PFSK-1 (cell line): ENCODE measurements around the gene GRHL3.

ENCODE experiments used
- FOXP2 ChIP-seq: optimal IDR thresholded peaks from 2 replicates; pipeline ENCODE3; 2011; ENCODE audit warnings: borderline replicate concordance, control low read depth, inconsistent platforms; ENCODE audit not compliant: insufficient read depth; ENCODE audit errors: extremely low read length, extremely low read depth
- POLR2AphosphoS5 ChIP-seq: IDR thresholded peaks from 2 replicates; pipeline ENCODE4 v1.6.1; 2012; ENCODE audit warnings: low read depth, mild to moderate bottlenecking, control low read depth, low read length, moderate library complexity
- SIN3A ChIP-seq: IDR thresholded peaks from 2 replicates; pipeline ENCODE4 v1.6.1; 2012; ENCODE audit warnings: mild to moderate bottlenecking, low read length, moderate library complexity, borderline replicate concordance; ENCODE audit not compliant: insufficient read depth
- TAF1 ChIP-seq: IDR thresholded peaks from 2 replicates; pipeline ENCODE4 v1.6.1; 2012; ENCODE audit warnings: low read length, control low read depth, borderline replicate concordance; ENCODE audit not compliant: insufficient read depth
- TF ChIP-seq, protein P1 (sequence below), 2 experiments: IDR thresholded peaks; 2 replicates each; pipeline versions ENCODE4 v1.6.1 to v1.8.0; 2011 to 2012; ENCODE audit warnings: low read depth in 2 of 2, low read length in 2 of 2, control low read depth in 1 of 2, inconsistent platforms in 1 of 2, mild to moderate bottlenecking in 1 of 2, moderate library complexity in 1 of 2; ENCODE audit not compliant: insufficient read depth in 1 of 2

The GRHL3 gene

DNA sequence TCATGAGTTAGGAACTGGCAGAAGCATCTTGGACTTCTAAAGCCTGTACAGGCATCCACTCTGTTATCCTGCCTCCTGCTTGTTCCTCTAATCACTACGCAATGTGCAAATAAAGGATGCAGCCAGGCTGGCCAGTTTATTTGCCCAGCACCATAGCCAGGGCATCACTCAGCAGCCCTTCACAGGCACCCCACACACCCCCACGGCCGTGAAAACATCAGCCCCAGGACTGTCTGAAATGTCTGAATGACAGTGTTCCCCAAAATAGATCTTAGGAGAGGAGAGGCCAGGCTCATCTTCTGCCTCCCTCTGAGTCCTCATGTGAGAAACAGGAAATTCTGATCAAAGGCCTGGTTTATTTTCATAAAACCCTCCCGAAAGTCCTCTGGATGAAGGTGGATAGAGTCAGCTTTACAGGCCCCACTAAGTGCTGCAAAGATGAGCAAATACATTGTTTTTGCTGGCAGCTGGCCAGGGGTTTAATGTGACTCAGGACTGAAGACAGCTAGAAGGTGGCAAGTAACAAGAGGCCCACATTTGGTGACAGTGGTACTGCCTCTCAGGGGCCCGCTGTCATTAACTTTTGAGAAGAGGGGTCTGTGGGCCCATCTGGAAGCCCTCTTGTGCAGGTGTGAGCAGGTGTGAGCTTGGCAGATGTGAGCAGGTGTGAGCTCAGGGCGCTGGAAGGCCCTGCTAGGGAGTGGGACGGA is 32.9 kb downstream of the GRHL3 start:
- TF ChIP-seq, protein P1, sequence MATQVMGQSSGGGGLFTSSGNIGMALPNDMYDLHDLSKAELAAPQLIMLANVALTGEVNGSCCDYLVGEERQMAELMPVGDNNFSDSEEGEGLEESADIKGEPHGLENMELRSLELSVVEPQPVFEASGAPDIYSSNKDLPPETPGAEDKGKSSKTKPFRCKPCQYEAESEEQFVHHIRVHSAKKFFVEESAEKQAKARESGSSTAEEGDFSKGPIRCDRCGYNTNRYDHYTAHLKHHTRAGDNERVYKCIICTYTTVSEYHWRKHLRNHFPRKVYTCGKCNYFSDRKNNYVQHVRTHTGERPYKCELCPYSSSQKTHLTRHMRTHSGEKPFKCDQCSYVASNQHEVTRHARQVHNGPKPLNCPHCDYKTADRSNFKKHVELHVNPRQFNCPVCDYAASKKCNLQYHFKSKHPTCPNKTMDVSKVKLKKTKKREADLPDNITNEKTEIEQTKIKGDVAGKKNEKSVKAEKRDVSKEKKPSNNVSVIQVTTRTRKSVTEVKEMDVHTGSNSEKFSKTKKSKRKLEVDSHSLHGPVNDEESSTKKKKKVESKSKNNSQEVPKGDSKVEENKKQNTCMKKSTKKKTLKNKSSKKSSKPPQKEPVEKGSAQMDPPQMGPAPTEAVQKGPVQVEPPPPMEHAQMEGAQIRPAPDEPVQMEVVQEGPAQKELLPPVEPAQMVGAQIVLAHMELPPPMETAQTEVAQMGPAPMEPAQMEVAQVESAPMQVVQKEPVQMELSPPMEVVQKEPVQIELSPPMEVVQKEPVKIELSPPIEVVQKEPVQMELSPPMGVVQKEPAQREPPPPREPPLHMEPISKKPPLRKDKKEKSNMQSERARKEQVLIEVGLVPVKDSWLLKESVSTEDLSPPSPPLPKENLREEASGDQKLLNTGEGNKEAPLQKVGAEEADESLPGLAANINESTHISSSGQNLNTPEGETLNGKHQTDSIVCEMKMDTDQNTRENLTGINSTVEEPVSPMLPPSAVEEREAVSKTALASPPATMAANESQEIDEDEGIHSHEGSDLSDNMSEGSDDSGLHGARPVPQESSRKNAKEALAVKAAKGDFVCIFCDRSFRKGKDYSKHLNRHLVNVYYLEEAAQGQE (IDR thresholded peaks at IDR 0.05; ENCODE audit: insufficient read depth in 1 of 2, low read depth in 2 of 2, low read length in 2 of 2) = no peak
- TF ChIP-seq TAF1 = no peak

DNA sequence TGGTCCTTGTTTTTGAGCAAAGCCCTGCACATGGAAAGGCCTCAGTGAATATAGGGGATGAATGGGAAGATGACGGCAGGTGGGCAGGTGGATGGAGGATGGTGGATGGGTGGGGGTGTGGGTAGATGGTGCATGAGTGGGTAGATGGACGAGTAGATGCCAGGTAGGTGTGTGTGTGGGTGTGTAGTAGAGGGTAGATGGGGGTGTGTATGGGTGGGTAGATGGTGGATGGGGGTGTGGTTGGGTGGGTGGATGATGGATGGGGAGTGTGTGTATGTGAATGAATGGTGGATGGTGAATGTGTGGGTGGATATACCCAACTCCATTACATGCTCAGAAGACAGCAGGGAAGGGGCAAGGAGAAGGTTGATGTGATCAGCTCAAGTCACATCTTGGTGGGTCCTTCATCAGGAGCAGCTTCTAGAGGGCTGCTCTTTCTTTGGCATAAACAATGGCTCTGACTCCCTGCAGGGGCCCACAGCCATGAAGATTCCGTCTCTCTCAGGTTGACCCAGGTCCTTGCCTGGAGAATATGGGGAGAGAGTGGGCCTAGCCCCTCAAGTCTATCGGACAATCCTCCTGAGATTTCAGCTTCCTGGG is 34.2 kb downstream of the GRHL3 start:
- TF ChIP-seq, protein P1 (IDR thresholded peaks at IDR 0.05; ENCODE audit: insufficient read depth in 1 of 2, low read depth in 2 of 2, low read length in 2 of 2) = no peak

DNA sequence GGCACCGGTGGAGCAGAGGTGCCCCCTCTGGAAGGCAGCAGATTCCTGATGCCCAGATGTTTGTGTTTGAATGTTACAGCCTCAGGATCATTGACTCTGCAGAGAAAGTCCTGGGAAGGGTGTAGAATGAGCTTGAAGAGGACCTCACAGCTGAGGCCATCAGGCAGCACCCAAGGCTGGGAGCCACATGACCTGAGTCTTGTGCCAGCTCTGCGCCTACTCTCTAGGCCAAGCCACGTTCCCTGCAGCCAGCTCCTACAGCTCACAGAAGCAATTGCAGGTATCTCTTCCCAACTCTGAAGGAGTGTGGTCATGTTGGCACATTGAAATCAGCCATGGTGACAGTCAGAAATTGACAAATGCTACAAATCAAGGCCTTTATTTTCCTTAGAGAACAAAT is 36.3 kb downstream of the GRHL3 start:
- TF ChIP-seq POLR2AphosphoS5 (no peak), TAF1 (no peak), FOXP2 (no peak), SIN3A (no peak)
- TF ChIP-seq, protein P1 (IDR thresholded peaks at IDR 0.05; ENCODE audit: insufficient read depth in 1 of 2, low read depth in 2 of 2, low read length in 2 of 2) = no peak

DNA sequence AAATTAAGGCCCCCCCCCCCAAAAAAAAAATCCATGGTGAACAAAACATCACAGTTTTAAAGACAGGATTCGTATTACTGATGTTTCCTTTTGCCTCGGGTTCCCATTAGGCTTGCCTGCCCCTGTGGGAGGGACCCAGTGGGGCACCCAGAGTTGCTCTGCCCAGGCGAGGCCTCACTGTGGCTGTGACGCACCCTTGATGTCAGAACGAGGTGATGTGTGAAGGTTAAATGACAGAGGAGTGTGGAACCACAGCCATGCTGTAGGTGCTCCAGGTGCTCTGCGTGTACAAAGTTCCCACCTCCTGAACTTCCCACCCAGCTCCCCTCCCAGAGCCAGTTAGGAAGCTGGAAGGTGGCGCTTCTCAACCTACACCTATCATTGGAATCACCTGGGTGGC is 37.9 kb downstream of the GRHL3 start:
- TF ChIP-seq FOXP2 = no peak
- no peak for TF ChIP-seq SIN3A
- no peak for TF ChIP-seq POLR2AphosphoS5
- TF ChIP-seq, protein P1 (IDR thresholded peaks at IDR 0.05; ENCODE audit: insufficient read depth in 1 of 2, low read depth in 2 of 2, low read length in 2 of 2) = no peak
- no peak for TF ChIP-seq TAF1

DNA sequence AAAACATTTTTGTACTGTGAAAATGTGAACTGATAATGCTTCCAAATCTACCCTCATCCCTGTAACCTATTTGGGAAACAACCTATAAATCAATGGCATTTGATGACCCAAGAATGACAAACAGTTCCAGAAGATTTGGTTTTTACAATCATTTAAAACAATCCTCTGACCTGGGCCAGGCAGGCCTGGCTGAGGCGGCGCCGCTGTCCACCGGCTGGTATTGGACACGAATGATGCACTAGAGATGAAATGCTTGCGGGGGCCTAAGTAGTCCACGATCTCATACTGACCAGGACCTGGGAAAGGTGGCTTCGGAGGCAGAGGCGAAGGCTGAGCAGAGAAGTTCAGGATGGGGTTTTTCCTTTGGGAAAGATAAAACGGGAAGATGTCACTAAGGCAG is 41.5 kb downstream of the GRHL3 start:
- TF ChIP-seq, protein P1 (IDR thresholded peaks at IDR 0.05; ENCODE audit: insufficient read depth in 1 of 2, low read depth in 2 of 2, low read length in 2 of 2) = no peak
